HG03108 (cell line): Measurements from ENCODE around the gene C1GALT1.
"Not testable (repeated sequence)": the region's sequence is repeated elsewhere in the genome, so short reads cannot be mapped to it uniquely, and the experiment has no call there.

Experiments
- ATAC-seq: cut with Tn5 transposase; IDR thresholded peaks from one replicate; pipeline ENCODE4 v1.9.1; 2021; ENCODE audit warnings: moderate library complexity; ENCODE audit not compliant: unreplicated experiment

The C1GALT1 gene

DNA sequence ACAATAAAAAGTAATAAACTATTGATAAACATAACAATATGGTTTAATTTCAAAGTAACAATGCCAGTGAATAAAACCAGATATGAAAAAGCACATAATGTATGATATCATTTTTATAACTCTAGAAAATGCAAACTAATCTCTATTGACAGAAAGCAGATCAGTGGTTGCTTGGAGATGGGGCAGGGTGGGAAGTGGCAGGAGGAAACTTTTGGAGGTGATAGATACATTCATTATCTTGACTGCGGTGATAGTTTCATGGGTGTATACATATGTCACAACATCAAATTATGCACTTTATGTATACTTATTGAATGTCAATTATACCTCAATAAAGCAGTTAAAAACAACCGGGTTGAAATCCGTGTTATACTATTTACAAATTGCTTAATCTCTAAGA, 16.0 kb upstream of the C1GALT1 start:
- ATAC-seq = no peak

GRCh38 chr7:7169296-7169695, 13.0 kb upstream of the C1GALT1 start:
- ATAC-seq = no peak

DNA sequence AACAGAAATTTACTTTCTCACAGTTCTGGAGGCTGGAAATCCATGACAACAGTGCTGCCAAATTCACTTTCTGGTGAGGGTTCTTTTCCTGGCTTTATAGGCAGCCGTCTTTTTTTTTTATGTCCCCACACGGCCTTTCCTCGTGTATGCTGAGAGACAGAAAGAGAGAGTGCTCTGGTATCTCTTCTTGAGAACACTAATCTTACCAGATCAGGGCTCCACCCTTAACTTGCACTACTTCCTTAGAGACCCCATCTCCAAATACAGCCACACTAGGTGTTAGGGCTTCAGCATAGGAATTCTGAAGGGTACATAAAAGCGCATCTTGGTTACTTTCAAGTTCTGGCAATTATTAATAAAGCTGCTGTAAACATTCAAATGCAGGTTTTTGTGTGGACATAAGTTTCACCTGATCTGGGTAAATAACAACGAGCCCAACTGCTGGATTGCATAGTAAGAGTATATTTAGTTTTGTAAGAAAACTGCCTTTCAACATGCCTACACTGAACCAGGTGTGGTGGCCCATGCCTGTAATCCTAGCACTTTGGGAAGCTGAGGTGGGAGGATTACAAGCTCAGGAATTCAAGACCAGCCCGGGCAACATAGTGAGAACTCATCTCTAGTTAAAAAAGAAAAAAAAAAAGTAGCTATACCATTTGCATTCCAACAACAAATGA, 8.2 kb upstream of the C1GALT1 start:
- ATAC-seq = no peak

- no peak for ATAC-seq
Observed at GRCh38 chr7:7175075-7175695, 7.2 kb upstream of the C1GALT1 start.

DNA sequence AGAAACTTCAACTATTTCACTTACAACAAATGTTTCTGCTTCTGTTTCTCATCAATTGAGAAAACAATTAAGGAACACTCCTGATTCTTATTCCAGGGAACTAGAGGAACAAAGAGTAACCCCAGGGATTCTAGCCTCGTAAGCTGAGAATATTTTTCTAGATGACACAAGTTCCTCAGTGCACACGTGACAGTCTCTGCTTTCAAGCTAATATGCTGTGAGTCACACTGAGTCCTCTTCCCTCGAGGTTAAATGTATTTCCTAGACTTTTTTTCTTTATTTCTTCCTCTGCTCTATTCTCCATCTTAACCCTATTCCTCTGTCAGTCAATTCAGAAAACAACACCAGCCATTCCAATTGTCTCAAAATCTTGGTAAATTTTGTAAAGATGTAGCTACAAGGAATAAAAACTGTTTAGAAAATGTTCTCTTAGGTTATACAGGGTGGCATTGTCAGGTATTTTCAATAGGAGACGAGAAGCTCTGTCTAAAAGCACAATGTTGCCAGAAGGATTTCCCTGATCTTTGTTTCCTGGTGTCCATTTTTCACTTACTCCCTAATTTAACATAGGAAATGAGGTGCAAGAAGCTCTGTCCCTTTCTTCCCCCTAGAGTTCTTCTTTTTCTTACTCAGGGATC, 5.8 kb upstream of the C1GALT1 start:
- ATAC-seq = no peak

DNA sequence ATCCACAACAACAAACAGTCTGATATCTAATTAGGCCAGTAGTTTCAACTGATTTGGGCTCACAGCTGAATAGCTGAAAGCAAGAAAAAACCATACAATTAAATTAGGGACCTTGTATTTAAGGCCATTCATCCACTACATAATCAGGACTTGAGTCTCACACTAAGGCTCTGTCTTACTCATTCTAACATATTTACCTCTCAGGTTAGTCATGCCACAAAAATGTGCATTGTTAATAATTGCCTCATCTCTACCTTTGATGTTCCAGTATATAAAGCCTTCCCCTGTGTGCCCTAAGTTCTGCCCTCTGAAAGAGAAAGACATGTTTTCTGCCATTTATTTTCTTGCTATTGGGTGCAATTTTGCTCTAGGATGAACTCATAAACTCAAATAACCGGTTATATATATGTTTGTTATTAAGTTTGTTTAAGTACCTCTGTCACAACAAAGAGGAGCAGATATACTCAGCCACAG, 5.3 kb upstream of the C1GALT1 start:
- no peak for ATAC-seq

GRCh38 chr7:7178081-7178480, 4.3 kb upstream of the C1GALT1 start:
- no peak for ATAC-seq

DNA sequence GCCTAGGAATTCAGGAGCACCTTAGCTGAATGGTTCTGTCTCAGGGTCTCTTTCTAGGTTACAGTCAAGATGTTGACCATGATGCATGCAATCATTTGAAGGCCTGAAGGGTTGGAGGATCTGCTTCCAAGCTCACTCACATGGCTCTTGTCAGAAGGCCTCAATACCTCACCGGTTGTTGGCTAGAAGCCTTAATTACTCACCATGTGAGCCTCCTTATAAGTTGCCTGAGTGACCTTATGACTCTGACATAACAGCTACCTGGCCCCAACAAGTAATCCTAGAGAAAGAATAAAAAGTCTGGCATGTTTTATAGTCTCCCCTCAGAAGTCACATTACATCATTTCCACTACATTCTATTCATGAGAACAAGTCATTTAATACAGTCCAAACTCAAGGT, 3.4 kb upstream of the C1GALT1 start:
- no peak for ATAC-seq

- ATAC-seq = no peak
Observed at GRCh38 chr7:7180725-7181449, 1.5 kb upstream of the C1GALT1 start.

GRCh38 chr7:7181519-7182155, 707 bp upstream of the C1GALT1 start:
- peak; percentile 33 for ATAC-seq

DNA sequence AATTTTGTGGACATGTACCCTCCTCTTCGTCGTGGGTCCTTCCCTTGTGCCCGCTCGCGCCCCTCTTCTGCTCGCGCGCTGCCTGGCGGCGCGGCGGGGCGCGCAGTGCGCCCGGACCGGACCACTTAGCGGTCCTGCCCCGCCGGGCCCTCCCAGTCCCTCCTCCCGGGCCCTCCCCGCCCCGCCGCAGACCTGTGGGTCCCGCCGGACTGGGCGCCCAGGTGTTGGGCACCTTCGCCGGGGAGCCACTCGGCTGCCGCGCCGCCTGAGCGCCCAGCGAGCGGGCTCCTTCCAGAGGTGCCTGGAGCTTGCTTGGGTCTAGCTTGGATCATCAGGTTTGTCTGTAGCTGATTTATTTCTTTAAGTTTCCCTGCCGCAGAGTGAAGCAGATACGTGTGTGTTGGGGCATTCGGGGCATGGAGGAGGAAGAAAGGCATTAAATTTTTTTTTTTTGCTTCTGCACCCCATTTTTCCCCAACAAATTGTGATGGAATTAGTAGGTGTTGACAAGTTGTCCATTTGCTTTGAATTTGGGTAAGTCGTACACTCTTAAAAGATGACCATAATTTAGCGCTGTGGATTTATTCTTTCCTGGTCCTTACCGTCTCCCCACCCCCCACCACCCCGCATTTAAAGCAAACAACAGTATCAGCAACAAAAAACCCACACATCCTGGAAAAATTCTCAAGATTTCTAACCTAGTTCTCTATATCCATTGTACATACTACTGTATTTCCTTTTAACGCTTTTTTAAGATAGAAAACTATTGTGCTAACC, 905 bp downstream of the C1GALT1 start:
- ATAC-seq = peak; percentile 24

GRCh38 chr7:7183838-7184463, 1.6 kb downstream of the C1GALT1 start:
- ATAC-seq = no peak

- no peak for ATAC-seq
Observed at GRCh38 chr7:7185371-7185989, 3.1 kb downstream of the C1GALT1 start.

GRCh38 chr7:7188091-7188490, 5.7 kb downstream of the C1GALT1 start:
- ATAC-seq = no peak

GRCh38 chr7:7188742-7189141, 6.4 kb downstream of the C1GALT1 start:
- ATAC-seq = no peak

DNA sequence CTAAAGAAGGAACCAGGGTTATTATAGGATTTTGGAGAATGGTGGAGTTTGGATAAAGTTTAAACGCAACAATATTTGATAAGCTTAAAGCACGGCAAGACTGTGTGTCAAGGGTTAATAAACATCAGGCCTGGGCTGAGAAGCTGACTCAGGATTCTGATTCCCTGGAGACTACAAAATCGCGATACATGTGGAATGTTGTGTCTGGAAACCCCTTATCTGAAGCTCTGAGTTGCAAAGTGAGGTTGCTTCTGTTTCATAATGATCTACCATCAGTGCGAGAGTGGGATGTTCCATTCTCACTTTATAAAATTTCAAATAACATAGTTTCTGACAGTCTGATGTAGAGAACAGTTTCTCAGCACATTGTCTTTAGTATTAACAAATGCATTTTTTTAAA, 7.8 kb downstream of the C1GALT1 start:
- no peak for ATAC-seq

DNA sequence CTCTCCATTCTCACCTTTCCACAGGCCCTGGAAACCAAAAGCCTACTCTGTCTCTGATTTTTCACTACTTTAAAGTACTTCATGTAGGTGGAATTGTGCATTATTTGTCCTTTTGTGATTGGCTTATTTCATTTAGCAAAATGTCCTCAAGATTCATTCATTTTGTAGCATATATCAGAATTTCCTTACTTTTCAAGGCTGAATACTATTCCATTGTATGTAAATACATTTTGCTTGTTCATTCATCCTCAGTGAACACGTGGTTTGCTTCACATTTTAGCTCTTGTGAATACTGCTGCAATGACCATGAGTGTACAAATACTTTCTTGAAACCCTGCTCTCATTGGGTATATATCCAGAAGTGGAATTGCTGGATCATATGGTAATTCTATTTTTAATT, 8.8 kb downstream of the C1GALT1 start:
- ATAC-seq = no peak

DNA sequence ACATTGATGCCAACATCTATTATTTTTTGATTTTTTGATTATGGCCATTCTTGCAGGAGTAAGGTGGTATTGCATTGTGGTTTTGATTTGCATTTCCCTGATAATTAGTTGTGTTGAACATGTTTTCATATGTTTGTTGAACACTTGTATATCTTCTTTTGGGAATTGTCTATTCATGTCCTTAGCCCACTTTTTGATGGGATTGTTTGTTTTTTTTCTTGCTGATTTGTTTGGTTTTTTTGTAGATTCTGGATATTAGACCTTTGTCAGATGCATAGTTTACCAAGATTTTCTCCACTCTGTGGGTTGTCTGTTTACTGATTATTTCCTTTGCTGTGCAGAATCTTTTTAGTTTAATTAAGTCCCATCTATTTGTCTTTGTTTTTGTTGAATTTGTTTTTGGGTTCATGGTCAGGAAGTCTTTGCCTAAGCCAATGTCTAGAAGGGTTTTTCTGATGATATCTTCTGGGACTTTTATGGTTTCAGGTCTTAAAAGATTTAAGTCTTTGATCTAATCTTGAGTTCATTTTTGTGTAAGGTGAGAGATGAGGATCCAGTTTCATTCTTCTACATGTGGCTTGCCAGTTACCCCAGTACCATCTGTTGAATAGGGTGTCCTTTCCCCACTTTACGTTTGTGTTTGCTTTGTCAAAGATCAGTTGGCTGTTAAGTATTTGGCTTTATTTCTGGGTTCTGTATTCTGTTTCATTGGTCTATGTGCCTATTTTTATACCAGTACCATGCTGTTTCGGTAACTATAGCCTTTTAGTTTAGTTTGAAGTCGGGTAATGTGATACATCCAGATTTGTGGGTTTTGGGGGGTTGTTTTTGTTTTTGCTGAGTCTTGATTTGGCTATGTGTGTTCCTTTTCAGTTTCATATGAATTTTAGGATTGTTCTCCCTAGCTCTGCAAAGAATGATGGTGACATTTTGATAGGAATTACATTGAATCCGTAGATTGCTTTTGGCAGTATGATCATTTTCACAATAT, 10.7 kb downstream of the C1GALT1 start:
- ATAC-seq = not testable (repeated sequence)
